MG63 (cell line): Measurements from ENCODE around the gene TYW1B. TPM values are rescaled to one million over a fixed set of nuclear protein-coding genes. Genes with fewer than 3 reads are reported as not detected.
"Not testable (repeated sequence)": the region's sequence is repeated elsewhere in the genome, so short reads cannot be mapped to it uniquely, and the experiment has no call there.

Source experiments
- DNase-seq: peaks from one replicate; pipeline ENCODE4 v3.0.0-alpha.2; 2020
- H3K27me3 ChIP-seq: fragments of 250-450 bp; sonication (Bioruptor Pico); 2 replicates; pipeline ENCODE4 v1.5.1; 2020; ENCODE audit warnings: mild to moderate bottlenecking, moderate library complexity
- H3K36me3 ChIP-seq: fragments of 250-450 bp; sonication (Bioruptor Pico); 2 replicates; pipeline ENCODE4 v1.5.1; 2020; ENCODE audit warnings: mild to moderate bottlenecking, moderate library complexity
- H3K4me3 ChIP-seq: fragments of 250-450 bp; sonication (Bioruptor Pico); 2 replicates; pipeline ENCODE4 v1.5.1; 2020; ENCODE audit warnings: mild to moderate bottlenecking, moderate library complexity
- H3K9me3 ChIP-seq: fragments of 250-450 bp; sonication (Bioruptor Pico); 2 replicates; pipeline ENCODE4 v1.5.1; 2020; ENCODE audit warnings: mild to moderate bottlenecking, moderate library complexity
- total RNA-seq: library from RNA; depleted of rRNA; stranded (reverse); fragments of >200 nt; shearing (Covaris generic); gene quantifications from 2 replicates; pipeline ENCODE4 v1.2.3, GENCODE V29; 2014; ENCODE audit warnings: low replicate concordance

Gene TYW1B
- total RNA-seq, 1 experiment from 2014 or later, result 3.6 TPM

DNA sequence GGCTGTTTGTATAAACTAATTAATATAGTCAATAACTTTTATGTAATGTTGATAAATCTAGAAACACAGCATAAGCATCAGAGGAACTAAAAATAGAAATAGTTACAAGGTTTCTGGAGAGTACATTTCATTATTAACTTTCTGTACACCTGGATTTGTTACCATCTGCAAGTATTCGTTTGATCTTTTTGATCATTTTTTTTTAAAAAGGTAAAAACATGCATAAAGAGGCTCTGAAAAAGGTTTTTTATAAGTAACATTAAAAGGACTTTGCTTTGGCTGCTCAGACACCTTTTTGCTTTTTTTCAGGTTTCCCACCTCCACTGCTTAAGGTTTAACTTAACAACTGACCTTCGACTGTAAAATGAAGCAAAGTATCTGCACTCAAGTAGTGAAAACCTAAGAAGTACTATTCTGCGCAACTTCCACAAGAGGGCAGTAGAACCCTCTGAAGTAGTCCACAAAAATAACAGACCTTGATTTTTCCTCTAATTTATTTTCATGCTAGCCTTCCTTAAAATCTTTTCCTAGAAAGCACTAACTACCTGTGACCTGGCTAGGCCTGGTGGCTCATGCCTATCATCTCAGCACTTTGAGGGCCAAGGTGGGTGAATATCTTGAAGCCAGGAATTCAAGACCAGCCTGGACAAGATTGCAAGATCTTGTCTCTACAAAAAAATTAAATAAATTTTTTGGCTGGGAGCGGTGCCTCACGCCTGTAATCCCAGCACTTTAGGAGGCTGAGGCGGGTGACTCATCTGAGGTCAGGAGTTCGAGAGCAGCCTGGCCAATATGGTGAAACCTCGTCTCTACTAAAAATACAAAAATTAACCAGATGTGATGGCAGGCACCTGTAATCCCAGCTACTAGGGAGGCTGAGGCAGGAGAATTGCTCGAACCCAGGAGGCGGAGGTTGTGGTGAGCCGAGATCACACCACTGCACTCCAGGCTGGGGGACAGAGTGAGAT lies 4.0 kb downstream of the TYW1B start:
- not testable (repeated sequence) for H3K4me3 ChIP-seq, H3K9me3 ChIP-seq, H3K36me3 ChIP-seq, H3K27me3 ChIP-seq
- peak; percentile 42 for DNase-seq

DNA sequence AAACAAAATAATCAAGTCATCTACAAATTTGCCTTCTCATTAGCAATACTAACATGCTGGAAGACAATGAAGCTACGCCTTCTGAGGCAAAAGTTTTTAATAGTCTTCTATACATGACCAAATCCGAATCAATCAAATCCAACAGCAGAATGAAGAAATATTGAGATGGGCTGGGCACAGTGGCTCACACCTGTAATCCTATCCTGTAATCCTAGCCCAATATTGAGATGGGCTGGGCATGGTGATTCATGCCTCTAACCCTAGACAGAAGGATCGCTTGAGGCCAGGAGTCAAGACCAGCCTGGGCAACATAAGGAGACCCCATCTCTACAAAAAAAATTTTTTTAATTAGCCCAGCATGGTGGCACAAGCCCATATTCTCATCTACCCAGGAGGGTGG lies 5.5 kb downstream of the TYW1B start:
- not testable (repeated sequence) for H3K9me3 ChIP-seq, H3K4me3 ChIP-seq, DNase-seq, H3K36me3 ChIP-seq, H3K27me3 ChIP-seq

GRCh38 chr7:72818663-72819361 lies 9.2 kb downstream of the TYW1B start:
- DNase-seq, H3K9me3 ChIP-seq, H3K4me3 ChIP-seq, H3K27me3 ChIP-seq, H3K36me3 ChIP-seq: not testable (repeated sequence)

DNA sequence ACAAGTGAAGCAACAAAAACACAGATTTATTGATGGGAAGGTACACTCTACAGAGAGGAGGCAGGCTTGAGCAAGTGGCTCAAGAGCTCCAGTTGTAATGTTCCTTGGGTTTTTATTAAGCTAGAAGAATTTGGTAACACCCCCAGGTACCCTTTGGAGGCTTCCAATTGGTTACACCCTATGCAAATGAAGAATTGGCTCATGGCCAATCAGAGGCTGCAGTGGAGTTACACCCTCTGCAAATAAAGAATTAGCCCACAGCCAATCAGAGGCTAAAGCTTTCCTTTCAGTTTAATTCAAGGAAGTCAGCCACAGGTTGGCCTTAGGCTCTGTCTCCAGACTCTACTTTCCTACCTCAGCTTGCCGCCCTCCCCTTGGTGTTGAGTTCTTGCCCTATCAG lies 10.3 kb downstream of the TYW1B start:
- not testable (repeated sequence) for DNase-seq, H3K36me3 ChIP-seq, H3K9me3 ChIP-seq, H3K4me3 ChIP-seq, H3K27me3 ChIP-seq

GRCh38 chr7:72816370-72817157 lies 11.4 kb downstream of the TYW1B start:
- H3K4me3 ChIP-seq, H3K27me3 ChIP-seq, DNase-seq, H3K9me3 ChIP-seq, H3K36me3 ChIP-seq: not testable (repeated sequence)

DNA sequence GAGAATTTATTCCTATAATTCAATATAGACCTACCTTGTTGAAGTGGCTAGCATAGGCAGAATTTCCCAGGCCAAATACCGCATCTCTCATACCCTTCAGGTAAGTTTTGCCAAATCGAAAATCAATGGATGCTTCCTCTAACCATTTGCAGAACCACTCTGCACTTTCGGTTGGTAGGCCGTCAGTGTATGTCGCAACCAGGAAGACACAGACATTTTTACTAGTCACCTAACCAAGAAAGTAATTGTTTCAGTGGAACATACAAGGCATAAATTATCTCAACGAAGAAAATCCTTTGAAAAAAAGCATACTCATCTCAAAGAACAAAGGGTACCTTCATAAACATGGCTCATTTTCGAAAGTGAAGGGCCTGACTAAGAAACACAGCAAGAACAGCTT lies 17.6 kb downstream of the TYW1B start:
- H3K36me3 ChIP-seq, H3K4me3 ChIP-seq, DNase-seq, H3K9me3 ChIP-seq, H3K27me3 ChIP-seq: not testable (repeated sequence)

- not testable (repeated sequence) for DNase-seq
Observed at GRCh38 chr7:72808511-72808910, 19.5 kb downstream of the TYW1B start.

DNA sequence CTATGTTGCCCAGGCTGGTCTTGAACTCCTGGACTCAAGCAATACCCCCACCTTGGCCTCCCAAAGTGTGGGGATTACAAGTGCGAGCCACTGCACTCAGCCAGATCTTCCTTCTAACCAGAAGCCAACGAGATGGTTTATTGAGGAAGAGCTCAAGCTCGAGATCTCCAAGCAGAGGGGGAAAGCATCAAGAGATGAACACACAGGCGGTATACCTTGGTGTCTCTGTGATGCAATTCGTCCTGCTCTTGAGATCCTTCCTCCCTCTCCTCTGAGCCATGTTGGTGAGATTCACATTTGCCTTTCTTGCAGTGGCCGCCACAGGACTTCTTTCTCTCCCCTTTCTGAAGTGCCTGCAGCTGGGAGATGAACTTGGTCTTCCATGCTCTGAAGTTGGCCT lies 21.1 kb downstream of the TYW1B start:
- not testable (repeated sequence) for DNase-seq, H3K36me3 ChIP-seq, H3K27me3 ChIP-seq, H3K4me3 ChIP-seq, H3K9me3 ChIP-seq

More at GRCh38 chr7:72808511-72808910, 19.5 kb downstream of the TYW1B start:
- H3K4me3 ChIP-seq, H3K36me3 ChIP-seq, H3K27me3 ChIP-seq, H3K9me3 ChIP-seq: not testable (repeated sequence)

DNA sequence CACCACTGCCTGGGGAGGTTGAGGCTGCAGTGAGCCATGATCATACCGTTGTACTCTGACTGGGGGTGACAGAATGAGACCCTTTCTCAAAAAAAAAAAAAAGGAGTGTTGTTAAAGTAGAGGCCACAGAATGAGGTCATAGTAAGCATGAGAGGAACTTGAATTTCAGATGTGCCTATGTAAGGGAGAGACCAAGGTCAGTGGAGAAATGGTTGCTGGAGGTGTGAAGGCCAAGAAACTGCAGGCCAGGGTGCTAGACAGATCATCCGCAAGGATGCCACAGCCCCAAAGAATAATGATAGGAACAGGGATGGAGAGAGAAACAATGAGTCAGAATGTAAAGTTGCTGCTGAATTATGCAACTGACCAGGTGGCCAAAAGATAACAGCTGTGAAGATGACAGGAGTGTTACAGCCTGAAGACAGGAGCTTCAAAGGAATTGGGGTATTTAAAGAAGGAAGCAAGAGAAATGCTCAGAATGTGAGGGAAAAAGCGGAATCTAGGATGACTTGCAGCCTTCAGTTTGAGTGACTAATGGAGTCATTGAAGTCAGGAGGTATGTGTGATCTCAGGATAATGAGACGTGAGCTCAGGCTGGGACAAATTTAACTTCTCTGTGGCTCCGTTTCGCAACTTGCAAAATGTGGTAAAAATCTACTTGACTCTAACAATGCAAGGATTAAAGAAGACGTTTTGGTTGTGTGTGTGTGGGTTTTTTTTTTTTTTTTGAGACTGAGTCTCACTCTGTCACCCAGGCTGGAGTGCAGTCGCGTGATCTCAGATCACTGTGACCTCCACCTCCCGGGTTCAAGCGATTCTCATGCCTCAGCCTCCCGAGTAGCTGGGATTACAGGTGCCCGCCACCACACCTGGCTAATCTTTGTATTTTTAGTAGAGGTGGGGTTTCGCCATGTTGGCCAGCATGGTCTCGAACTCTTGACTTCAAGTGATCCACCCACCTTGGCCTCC lies 22.2 kb downstream of the TYW1B start:
- Histone ChIP-seq H3K4me3 (no peak overlapping the region), H3K27me3 (no peaks in the 10 kb centered on the region), H3K36me3 (no peaks in the 10 kb centered on the region), H3K9me3 (no peaks in the 10 kb centered on the region)
- no peak for DNase-seq

DNA sequence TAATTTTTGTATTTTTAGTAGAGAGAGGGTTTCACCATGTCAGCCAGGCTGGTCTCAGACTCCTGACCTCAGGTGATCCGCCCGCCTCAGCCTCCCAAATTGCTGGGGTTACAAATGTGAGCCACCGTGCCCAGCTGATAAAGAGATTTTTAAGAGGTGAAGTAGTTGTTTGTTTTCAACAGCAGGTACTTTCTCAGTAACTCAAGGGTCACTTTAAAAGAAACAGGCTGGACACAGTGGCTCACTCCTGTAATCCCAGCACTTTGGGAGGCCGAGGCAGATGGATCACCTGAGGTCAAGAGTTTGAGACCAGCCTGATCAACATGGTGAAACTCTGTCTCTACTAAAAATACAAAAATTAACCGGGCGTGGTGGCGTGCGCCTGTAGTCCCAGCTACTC lies 24.2 kb downstream of the TYW1B start:
- H3K27me3 ChIP-seq, H3K4me3 ChIP-seq, H3K36me3 ChIP-seq, H3K9me3 ChIP-seq, DNase-seq: not testable (repeated sequence)

- DNase-seq, result peak; percentile 34
- not testable (repeated sequence) for H3K36me3 ChIP-seq, H3K4me3 ChIP-seq, H3K27me3 ChIP-seq, H3K9me3 ChIP-seq
Observed at GRCh38 chr7:72801564-72801963, 26.4 kb downstream of the TYW1B start.

GRCh38 chr7:72795401-72795800 lies 32.6 kb downstream of the TYW1B start:
- not testable (repeated sequence) for DNase-seq, H3K36me3 ChIP-seq, H3K27me3 ChIP-seq, H3K4me3 ChIP-seq, H3K9me3 ChIP-seq

DNA sequence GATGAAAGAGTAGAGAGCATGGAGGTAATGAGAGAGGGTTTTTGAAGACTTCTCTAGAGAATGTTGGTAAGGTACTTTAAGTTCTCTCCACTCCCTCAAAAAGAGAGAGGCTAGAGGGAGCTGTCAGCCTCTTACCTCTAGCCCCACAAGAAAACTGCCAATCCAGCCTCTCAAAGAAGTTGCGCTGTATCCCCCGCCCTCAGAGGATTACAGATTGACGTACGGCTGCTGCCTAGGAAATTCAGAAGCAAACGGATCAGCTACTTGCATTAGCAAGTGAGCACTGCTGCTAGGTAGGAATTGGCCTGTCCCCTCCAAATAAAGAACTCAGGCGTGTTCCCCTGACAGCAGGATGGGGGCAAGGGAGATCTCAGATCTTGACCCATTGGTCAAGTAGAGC lies 34.2 kb downstream of the TYW1B start:
- no peak overlapping the region for H3K4me3 ChIP-seq
- H3K36me3 ChIP-seq, result no peaks in the 10 kb centered on the region
- no peaks in the 10 kb centered on the region for H3K9me3 ChIP-seq
- no peaks in the 10 kb centered on the region for H3K27me3 ChIP-seq
- DNase-seq, result no peak

DNA sequence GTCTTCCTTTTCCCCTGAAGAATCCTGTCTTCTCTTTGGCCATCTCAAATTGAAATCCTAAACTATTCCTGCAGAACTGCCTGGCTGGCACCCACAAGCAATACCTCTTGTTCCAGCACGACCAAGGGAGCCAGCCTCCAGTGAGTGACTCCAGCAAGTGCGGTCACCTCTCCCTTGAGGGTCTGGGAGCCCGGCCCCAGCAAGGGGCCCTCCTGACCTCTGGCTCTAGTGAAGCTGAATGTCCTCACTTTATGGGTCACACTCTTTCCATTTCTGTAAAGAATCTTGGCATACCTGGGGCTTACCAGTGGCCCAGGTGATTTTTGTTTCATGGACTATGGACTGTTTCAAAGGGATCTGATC lies 37.3 kb downstream of the TYW1B start:
- not testable (repeated sequence) for H3K9me3 ChIP-seq, H3K36me3 ChIP-seq, H3K27me3 ChIP-seq, DNase-seq, H3K4me3 ChIP-seq

GRCh38 chr7:72790048-72790697 lies 37.8 kb downstream of the TYW1B start:
- not testable (repeated sequence) for H3K27me3 ChIP-seq, H3K36me3 ChIP-seq, H3K4me3 ChIP-seq, H3K9me3 ChIP-seq
- DNase-seq, result peak; percentile 6
